ENCODE results near the gene HLA-DRB5. TPM values are rescaled to one million over a fixed set of nuclear protein-coding genes. Genes with fewer than 3 reads are reported as not detected.

The HLA-DRB5 gene
- polyA plus RNA-seq, 1 experiment: not detected

DNA sequence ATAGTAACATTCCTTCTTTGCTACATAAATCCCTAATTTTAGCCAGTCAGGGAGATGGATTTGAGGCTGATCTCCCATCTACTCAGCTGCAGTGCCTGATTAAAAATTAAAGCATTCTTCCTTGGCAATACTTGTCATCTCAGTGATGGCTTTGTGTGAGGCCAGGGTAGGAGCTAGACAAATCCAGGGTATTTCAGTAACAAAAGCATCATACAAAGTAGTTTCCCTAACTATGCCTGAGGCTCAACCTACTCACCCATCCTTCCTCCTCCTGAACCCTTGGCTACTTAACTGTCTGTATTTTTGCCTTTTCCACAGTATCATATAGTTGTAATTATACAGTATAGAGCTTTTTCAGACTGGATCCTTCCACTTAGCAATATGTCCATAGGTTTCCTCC is 37.7 kb downstream of the HLA-DRB5 start:
- Histone ChIP-seq H3K27me3 (ENCODE audit: control insufficient read depth, insufficient read depth, low read length) (no peaks in the 10 kb centered on the region), H3K4me3 (ENCODE audit: low read depth, low read length) (no peak overlapping the region), H3K36me3 (ENCODE audit: control insufficient read depth, insufficient read depth, low read length) (no peaks in the 10 kb centered on the region)
- ChIA-PET CTCF (no interaction called here), POLR2A (no interaction called here)
- no peak for DNase-seq (ENCODE audit: low read depth)
- no peak for TF ChIP-seq CTCF (IDR thresholded peaks at IDR 0.05; ENCODE audit: insufficient read depth, low read depth, low read length)

- DNase-seq (ENCODE audit: low read depth): no peak
- Histone ChIP-seq H3K36me3 (ENCODE audit: control insufficient read depth, insufficient read depth, low read length) (no peaks in the 10 kb centered on the region), H3K4me3 (ENCODE audit: low read depth, low read length) (no peak overlapping the region), H3K27me3 (ENCODE audit: control insufficient read depth, insufficient read depth, low read length) (no peaks in the 10 kb centered on the region)
- POLR2A ChIA-PET: no interaction called here
- CTCF ChIA-PET: no interaction called here
- no peak for TF ChIP-seq CTCF (IDR thresholded peaks at IDR 0.05; ENCODE audit: insufficient read depth, low read depth, low read length)
Observed at GRCh38 chr6:32491700-32492099, 38.4 kb downstream of the HLA-DRB5 start.

DNA sequence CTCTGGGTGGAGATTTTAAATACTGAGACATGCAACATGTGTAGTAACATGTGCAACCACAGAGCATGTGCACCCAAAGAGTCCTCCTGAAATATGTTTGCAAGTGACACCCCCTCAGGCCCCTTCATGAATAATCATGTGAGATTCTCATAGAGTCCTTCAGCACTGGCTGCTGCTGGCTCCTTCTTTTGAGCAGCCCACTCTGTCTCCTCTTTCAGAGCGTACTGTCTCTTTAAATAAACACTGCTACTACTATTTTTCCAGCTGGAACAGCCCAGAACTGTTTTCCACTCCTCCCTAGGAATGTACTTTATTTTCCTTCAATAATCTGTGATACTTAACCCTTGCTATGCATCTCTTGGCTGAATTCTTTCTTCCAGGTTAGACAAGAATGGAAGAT is 42.0 kb downstream of the HLA-DRB5 start:
- DNase-seq (ENCODE audit: low read depth): no peak
- H3K27me3 ChIP-seq (ENCODE audit: control insufficient read depth, insufficient read depth, low read length): no peaks in the 10 kb centered on the region
- H3K4me3 ChIP-seq (ENCODE audit: low read depth, low read length): no peak overlapping the region
- ChIA-PET CTCF (no interaction called here), POLR2A (no interaction called here)
- TF ChIP-seq CTCF (IDR thresholded peaks at IDR 0.05; ENCODE audit: insufficient read depth, low read depth, low read length): no peak
- no peaks in the 10 kb centered on the region for H3K36me3 ChIP-seq (ENCODE audit: control insufficient read depth, insufficient read depth, low read length)

GRCh38 chr6:32484614-32484998 is 45.5 kb downstream of the HLA-DRB5 start:
- Histone ChIP-seq H3K36me3 (ENCODE audit: control insufficient read depth, insufficient read depth, low read length) (no peaks in the 10 kb centered on the region), H3K4me3 (ENCODE audit: low read depth, low read length) (no peak overlapping the region), H3K27me3 (ENCODE audit: control insufficient read depth, insufficient read depth, low read length) (no peaks in the 10 kb centered on the region)
- no peak for DNase-seq (ENCODE audit: low read depth)
- TF ChIP-seq CTCF (IDR thresholded peaks at IDR 0.05; ENCODE audit: insufficient read depth, low read depth, low read length): no peak
- CTCF ChIA-PET: no interaction called here
- POLR2A ChIA-PET: no interaction called here

DNA sequence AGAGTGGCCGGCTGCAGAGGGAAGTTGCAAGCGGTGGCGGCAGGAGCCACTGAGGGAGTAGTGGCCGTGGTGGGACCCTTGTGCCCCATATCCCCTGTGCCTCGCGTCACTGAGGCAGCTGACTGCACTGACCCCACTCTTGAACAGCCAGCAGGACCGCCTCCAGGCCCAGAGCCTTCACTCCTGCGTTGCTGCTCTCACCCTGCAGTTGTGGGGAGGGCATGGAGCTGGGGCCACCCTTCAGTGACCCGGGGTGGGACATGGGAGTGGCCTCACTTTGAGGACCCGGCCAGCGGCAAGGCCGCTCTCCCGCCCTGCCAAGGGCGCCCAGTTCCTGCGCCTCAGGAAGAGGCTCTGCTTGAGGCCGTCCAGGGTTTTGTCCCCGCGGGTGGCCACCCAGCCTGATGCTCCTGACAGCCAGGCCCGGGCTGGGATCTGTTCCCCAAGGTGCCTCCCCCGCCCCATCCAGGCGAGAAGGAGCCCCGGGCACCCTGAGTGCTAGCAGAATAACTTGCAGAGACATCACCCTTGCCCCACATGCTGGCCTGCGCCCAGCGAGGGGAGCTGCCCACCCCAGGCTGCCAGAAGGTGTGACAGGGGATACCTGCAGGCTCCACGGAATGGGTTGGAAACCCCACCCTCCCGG is 46.0 kb downstream of the HLA-DRB5 start:
- Histone ChIP-seq H3K27me3 (ENCODE audit: control insufficient read depth, insufficient read depth, low read length) (no peaks in the 10 kb centered on the region), H3K36me3 (ENCODE audit: control insufficient read depth, insufficient read depth, low read length) (no peaks in the 10 kb centered on the region), H3K4me3 (ENCODE audit: low read depth, low read length) (no peak overlapping the region)
- DNase-seq (ENCODE audit: low read depth): no peak
- CTCF ChIA-PET: no interaction called here
- no peak for TF ChIP-seq CTCF (IDR thresholded peaks at IDR 0.05; ENCODE audit: insufficient read depth, low read depth, low read length)
- POLR2A ChIA-PET: no interaction called here

Data from BJ (cell line).